Mucosa of descending colon (tissue), 3 donors: ENCODE measurements around the gene NCR2. TPM values are rescaled to one million over a fixed set of nuclear protein-coding genes. Genes with fewer than 3 reads are reported as not detected.

ENCODE experiments used
- ATAC-seq: fragments of 200-7000 bp; cut with Tn5 transposase; one replicate; pipeline ENCODE4 v1.9.1; 2020; ENCODE audit warnings: mild to moderate bottlenecking, moderate library complexity
- DNase-seq, 3 donors: peaks; one replicate each; pipeline ENCODE4 v3.0.0-alpha.2; 2020
- H3K36me3 ChIP-seq: fragments of 200-600 bp; one replicate; pipeline ENCODE4 v1.8.0; 2021; ENCODE audit warnings: low read depth, mild to moderate bottlenecking
- H3K4me1 ChIP-seq: fragments of 200-600 bp; one replicate; pipeline ENCODE4 v1.8.0; 2021; ENCODE audit warnings: low read depth, mild to moderate bottlenecking
- H3K4me3 ChIP-seq: fragments of 200-600 bp; one replicate; pipeline ENCODE4 v1.8.0; 2021; ENCODE audit warnings: mild to moderate bottlenecking
- H3K9me3 ChIP-seq: fragments of 200-600 bp; one replicate; pipeline ENCODE4 v1.8.0; 2021; ENCODE audit warnings: mild to moderate bottlenecking
- intact Hi-C, 2 donors: fragments of 100-400 bp; cut with DNase I in 1 of 2; cut with micrococcal nuclease in 1 of 2; formaldehyde crosslinking; loops; one replicate each; pipeline versions ENCODE4 v1.11.0 to v1.11.1; 2022; cut with DNase I, micrococcal nuclease
- total RNA-seq, 3 donors: library from RNA; stranded (reverse); fragmentation: NEBNext Ultra II Directional in 2 of 3; extraction: Animal tissue kit (Norgen Biotek cat#: 25700) in 2 of 3; gene quantifications; one replicate each; pipeline versions ENCODE4 v1.2.1 to v1.2.4, GENCODE V29; 2021 to 2023
- TF ChIP-seq, protein P1 (sequence below): fragments of 200-600 bp; IDR thresholded peaks from one replicate; pipeline ENCODE4 v1.8.0; 2022; ENCODE audit warnings: antibody characterized with exemption, mild to moderate bottlenecking
- donor health status: DM: no; HTN: no; CAD: no; lungs with moderate emphysema.
- donor health status: DM: no; HTN: no; CAD: no.
- donor health status: DM: no; HTN: yes; CAD: no.

NCR2 gene
- total RNA-seq, 3 donors from 2014 or later = 0.25 TPM; not detected in 2

GRCh38 chr6:41374618-41375590, 39.5 kb downstream of the NCR2 start:
- TF ChIP-seq, protein P1, sequence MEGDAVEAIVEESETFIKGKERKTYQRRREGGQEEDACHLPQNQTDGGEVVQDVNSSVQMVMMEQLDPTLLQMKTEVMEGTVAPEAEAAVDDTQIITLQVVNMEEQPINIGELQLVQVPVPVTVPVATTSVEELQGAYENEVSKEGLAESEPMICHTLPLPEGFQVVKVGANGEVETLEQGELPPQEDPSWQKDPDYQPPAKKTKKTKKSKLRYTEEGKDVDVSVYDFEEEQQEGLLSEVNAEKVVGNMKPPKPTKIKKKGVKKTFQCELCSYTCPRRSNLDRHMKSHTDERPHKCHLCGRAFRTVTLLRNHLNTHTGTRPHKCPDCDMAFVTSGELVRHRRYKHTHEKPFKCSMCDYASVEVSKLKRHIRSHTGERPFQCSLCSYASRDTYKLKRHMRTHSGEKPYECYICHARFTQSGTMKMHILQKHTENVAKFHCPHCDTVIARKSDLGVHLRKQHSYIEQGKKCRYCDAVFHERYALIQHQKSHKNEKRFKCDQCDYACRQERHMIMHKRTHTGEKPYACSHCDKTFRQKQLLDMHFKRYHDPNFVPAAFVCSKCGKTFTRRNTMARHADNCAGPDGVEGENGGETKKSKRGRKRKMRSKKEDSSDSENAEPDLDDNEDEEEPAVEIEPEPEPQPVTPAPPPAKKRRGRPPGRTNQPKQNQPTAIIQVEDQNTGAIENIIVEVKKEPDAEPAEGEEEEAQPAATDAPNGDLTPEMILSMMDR = no peak
- DNase-seq (no peak), ATAC-seq (no peak)
- intact Hi-C loops = no loop called here
- Histone ChIP-seq H3K4me3 (no peak overlapping the region), H3K4me1 (peaks cover 24% of the 10 kb centered on the region), H3K9me3 (no peaks in the 10 kb centered on the region), H3K36me3 (no peaks in the 10 kb centered on the region)

DNA sequence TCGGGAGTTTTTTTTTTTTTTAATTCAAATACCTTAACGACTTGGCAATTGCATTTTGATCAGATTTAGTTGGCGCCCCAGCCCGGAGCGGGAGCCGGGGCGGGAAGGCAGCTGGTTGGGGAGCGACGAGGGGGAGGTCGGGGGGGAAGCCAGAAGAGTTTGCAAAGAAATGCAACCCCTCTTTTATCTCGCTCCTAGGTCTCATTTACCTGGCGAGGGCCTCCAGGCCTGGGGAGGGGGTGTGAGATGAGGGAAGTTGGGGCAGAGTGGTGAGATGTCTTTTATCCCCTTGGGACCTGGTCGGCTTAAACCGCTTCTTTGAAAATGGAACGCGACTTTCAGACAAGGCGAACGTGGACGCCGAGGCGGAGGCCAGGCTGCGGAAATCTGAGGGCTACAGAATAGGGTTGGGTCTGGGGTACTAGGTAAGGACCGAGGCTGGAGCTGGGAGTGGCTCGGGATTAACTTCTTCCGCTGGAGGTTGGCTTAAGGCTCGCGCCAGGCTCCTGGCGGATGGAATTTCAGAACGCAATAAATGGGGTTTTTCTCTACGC, 40.3 kb downstream of the NCR2 start:
- no peak for DNase-seq
- no peaks in the 10 kb centered on the region for H3K9me3 ChIP-seq
- no peak overlapping the region for H3K4me3 ChIP-seq
- TF ChIP-seq, protein P1 = no peak
- peaks cover 24% of the 10 kb centered on the region for H3K4me1 ChIP-seq
- intact Hi-C loops = no loop called here
- no peak for ATAC-seq
- no peaks in the 10 kb centered on the region for H3K36me3 ChIP-seq

DNA sequence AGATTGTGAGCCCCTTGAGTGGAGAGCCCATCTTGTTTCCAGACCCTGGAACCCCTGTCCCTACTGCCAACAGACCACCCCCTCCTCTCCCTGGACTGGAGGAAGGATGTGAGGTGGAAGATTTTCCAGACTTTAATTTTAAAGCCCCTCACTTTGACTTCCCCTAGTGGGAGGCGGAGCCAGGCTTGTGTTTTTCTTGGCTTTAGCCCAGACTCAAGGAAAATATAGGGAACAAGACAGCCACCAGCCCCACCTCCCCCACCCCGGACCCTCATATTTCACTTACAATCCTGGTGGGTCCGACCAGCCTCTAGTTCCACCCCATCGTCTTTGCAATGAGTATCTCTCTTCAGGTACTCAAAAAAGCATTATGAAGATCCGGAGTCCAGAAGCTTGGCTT, 40.8 kb downstream of the NCR2 start:
- ATAC-seq = no peak
- no peaks in the 10 kb centered on the region for H3K36me3 ChIP-seq
- H3K4me1 ChIP-seq = peaks cover 24% of the 10 kb centered on the region
- intact Hi-C loops = no loop called here
- no peaks in the 10 kb centered on the region for H3K9me3 ChIP-seq
- no peak overlapping the region for H3K4me3 ChIP-seq
- TF ChIP-seq, protein P1 = no peak
- no peak for DNase-seq

DNA sequence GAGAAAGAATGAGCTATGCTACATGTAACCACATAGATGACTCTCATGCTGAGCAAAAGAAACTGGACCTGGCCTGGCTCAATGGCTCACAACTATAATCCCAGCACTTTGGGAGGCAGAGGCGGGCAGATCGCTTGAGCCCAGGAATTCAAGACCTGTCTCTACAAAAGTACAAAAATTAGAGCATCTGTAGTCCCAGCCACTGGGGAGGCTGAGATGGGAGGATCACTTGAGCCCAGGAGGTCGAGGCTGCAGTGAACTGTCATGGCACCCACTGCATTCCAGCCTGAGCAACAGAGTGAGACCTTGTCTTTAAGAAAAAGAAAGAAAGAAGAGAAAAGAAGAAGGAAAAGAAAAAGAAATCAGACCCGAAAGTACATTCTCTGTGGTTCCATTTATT, 41.7 kb downstream of the NCR2 start:
- no peaks in the 10 kb centered on the region for H3K36me3 ChIP-seq
- H3K9me3 ChIP-seq = no peaks in the 10 kb centered on the region
- H3K4me1 ChIP-seq = peaks cover 17% of the 10 kb centered on the region
- ATAC-seq = no peak
- TF ChIP-seq, protein P1 = no peak
- DNase-seq = no peak
- intact Hi-C loops = no loop called here
- H3K4me3 ChIP-seq = no peak overlapping the region

DNA sequence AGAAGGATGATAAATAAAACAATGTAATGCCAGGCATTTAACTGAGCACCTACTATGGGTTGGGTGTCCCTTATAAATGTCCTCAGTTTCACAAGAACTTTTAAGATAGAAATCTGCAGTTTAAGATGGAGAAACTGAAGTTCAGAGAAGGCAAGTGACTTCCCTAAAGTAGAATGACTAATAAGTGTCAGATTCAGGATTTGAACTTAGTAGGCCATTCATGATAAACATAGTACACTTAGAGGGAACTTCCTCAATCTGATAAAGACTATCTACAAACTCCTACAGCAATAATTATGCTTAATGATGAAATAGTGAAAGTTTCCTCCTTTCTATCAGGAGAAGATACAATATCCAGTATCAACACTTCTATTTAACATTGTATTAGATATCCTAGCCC, 43.9 kb downstream of the NCR2 start:
- TF ChIP-seq, protein P1 = no peak
- ATAC-seq (no peak), DNase-seq (no peak)
- intact Hi-C loops = no loop called here
- no peak overlapping the region for H3K4me3 ChIP-seq
- H3K9me3 ChIP-seq = no peaks in the 10 kb centered on the region
- H3K36me3 ChIP-seq = no peaks in the 10 kb centered on the region
- H3K4me1 ChIP-seq = no peaks in the 10 kb centered on the region
